ENCODE measurements around the gene ADAT2. TPM values are rescaled to one million over a fixed set of nuclear protein-coding genes. Genes with fewer than 3 reads are reported as not detected.

The ADAT2 gene
- polyA plus RNA-seq, 1 donor from 2014 or later, result 3.3 TPM

DNA sequence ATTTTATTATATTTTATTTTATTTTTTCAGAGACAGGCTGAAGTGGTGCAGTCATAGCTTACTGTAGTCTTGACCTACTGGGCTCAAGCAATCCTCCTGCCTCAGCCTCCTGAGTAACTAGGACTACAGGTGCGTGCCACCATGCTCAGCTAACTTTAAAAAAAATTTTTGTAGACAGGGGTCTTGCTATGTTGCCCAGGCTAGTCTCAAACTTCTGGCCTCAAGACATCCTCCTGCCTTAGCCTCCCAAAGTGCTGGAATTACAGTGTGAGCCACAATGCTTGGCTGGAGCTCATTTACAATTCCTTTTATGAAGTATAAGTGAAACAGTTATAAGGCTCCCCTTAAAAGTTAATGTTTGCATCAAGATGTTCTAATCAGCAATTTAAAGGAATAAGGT is 46.5 kb upstream of the ADAT2 start:
- TF ChIP-seq SMC3 (conservative IDR thresholded peaks at IDR 0.05; ENCODE audit: poor library complexity) (no peak), TAF1 (IDR thresholded peaks at IDR 0.05; ENCODE audit: low read depth) (no peak)
- H3K27ac ChIP-seq (ENCODE audit: low read length), result no peak overlapping the region
- no peaks in the 10 kb centered on the region for H3K27me3 ChIP-seq (ENCODE audit: insufficient read depth, low read depth, low read length)
- H3K4me3 ChIP-seq (ENCODE audit: low read length), result no peak overlapping the region
- no peaks in the 10 kb centered on the region for H3K9me3 ChIP-seq (ENCODE audit: low read length)
- H3K79me2 ChIP-seq (replicated peaks; ENCODE audit: insufficient read depth, low read length), result no peaks in the 10 kb centered on the region
- no peaks in the 10 kb centered on the region for H3K36me3 ChIP-seq (ENCODE audit: insufficient read depth, low read length)
- H4K20me1 ChIP-seq (ENCODE audit: insufficient read depth), result no peaks in the 10 kb centered on the region
- H2AFZ ChIP-seq (ENCODE audit: low read depth, low read length), result no peak overlapping the region
- H3K4me2 ChIP-seq (ENCODE audit: low read length), result no peak overlapping the region
- no peaks in the 10 kb centered on the region for H3K9me2 ChIP-seq (ENCODE audit: insufficient read depth, low read length)
- H3K9ac ChIP-seq (ENCODE audit: low read length), result no peak overlapping the region
- H3F3A ChIP-seq (ENCODE audit: insufficient read depth, low read length, poor library complexity, severe bottlenecking), result no peaks in the 10 kb centered on the region

DNA sequence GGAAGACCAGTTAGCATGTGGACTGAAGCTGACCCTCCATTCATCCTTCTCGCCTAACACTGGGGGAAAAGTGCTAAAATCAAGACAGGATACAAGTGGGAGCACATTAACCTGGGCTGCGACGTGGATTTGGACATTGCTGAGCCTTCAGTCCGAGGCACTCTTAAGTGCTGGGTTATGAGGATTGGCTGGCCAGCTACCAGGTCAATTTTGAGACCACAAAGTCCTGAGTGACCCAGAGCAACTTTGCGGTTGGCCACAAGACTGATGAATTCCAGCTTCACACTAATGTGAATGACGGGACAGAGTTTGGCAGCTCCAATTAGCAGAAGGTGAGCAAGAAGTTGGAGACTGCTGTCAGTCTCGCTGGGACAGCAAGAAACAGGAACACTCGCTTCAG is 40.3 kb upstream of the ADAT2 start:
- Histone ChIP-seq H3F3A (ENCODE audit: insufficient read depth, low read length, poor library complexity, severe bottlenecking) (no peaks in the 10 kb centered on the region), H3K9me3 (ENCODE audit: low read length) (no peaks in the 10 kb centered on the region), H3K36me3 (ENCODE audit: insufficient read depth, low read length) (no peaks in the 10 kb centered on the region), H3K9ac (ENCODE audit: low read length) (no peak overlapping the region), H3K27ac (ENCODE audit: low read length) (no peak overlapping the region), H3K79me2 (replicated peaks; ENCODE audit: insufficient read depth, low read length) (no peaks in the 10 kb centered on the region), H3K4me3 (ENCODE audit: low read length) (no peak overlapping the region), H4K20me1 (ENCODE audit: insufficient read depth) (no peaks in the 10 kb centered on the region), H3K4me2 (ENCODE audit: low read length) (no peak overlapping the region), H3K9me2 (ENCODE audit: insufficient read depth, low read length) (no peaks in the 10 kb centered on the region), H2AFZ (ENCODE audit: low read depth, low read length) (no peak overlapping the region), H3K27me3 (ENCODE audit: insufficient read depth, low read depth, low read length) (no peaks in the 10 kb centered on the region)
- TF ChIP-seq EP300 (conservative IDR thresholded peaks at IDR 0.05; ENCODE audit: poor library complexity, severe bottlenecking) (no peak), EZH2 (IDR thresholded peaks at IDR 0.05; ENCODE audit: borderline replicate concordance, insufficient read depth, low read length, poor library complexity, severe bottlenecking) (no peak), MXI1 (conservative IDR thresholded peaks at IDR 0.05; ENCODE audit: poor library complexity, severe bottlenecking) (no peak), POLR2AphosphoS5 (IDR thresholded peaks at IDR 0.05) (no peak), SMC3 (conservative IDR thresholded peaks at IDR 0.05; ENCODE audit: poor library complexity) (no peak), RAD21 (conservative IDR thresholded peaks at IDR 0.05) (no peak)
- TF ChIP-seq, protein P1, sequence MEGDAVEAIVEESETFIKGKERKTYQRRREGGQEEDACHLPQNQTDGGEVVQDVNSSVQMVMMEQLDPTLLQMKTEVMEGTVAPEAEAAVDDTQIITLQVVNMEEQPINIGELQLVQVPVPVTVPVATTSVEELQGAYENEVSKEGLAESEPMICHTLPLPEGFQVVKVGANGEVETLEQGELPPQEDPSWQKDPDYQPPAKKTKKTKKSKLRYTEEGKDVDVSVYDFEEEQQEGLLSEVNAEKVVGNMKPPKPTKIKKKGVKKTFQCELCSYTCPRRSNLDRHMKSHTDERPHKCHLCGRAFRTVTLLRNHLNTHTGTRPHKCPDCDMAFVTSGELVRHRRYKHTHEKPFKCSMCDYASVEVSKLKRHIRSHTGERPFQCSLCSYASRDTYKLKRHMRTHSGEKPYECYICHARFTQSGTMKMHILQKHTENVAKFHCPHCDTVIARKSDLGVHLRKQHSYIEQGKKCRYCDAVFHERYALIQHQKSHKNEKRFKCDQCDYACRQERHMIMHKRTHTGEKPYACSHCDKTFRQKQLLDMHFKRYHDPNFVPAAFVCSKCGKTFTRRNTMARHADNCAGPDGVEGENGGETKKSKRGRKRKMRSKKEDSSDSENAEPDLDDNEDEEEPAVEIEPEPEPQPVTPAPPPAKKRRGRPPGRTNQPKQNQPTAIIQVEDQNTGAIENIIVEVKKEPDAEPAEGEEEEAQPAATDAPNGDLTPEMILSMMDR (IDR thresholded peaks at IDR 0.05; ENCODE audit: poor library complexity, severe bottlenecking), result no peak
- TF ChIP-seq, protein P2, sequence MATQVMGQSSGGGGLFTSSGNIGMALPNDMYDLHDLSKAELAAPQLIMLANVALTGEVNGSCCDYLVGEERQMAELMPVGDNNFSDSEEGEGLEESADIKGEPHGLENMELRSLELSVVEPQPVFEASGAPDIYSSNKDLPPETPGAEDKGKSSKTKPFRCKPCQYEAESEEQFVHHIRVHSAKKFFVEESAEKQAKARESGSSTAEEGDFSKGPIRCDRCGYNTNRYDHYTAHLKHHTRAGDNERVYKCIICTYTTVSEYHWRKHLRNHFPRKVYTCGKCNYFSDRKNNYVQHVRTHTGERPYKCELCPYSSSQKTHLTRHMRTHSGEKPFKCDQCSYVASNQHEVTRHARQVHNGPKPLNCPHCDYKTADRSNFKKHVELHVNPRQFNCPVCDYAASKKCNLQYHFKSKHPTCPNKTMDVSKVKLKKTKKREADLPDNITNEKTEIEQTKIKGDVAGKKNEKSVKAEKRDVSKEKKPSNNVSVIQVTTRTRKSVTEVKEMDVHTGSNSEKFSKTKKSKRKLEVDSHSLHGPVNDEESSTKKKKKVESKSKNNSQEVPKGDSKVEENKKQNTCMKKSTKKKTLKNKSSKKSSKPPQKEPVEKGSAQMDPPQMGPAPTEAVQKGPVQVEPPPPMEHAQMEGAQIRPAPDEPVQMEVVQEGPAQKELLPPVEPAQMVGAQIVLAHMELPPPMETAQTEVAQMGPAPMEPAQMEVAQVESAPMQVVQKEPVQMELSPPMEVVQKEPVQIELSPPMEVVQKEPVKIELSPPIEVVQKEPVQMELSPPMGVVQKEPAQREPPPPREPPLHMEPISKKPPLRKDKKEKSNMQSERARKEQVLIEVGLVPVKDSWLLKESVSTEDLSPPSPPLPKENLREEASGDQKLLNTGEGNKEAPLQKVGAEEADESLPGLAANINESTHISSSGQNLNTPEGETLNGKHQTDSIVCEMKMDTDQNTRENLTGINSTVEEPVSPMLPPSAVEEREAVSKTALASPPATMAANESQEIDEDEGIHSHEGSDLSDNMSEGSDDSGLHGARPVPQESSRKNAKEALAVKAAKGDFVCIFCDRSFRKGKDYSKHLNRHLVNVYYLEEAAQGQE (IDR thresholded peaks at IDR 0.05; ENCODE audit: borderline replicate concordance), result no peak

DNA sequence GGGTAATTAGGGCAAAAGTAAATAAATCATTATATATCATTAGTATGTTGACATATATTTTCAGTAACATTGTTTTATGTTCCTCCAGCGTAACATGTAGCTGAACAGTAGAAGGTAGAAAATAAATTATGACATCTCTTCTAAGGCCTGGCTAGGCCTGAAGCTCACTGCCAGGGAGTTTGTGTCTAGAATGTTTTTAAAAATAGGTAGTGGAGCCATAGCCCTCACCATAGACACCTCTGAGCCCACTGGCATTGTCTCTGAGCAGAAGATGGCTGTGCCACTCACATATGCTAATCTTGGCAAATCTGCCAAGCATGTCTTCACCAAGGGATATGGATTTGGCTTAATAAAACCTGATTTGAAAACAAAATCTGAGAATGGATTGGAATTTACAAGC is 39.7 kb upstream of the ADAT2 start:
- Histone ChIP-seq H3K4me2 (ENCODE audit: low read length) (no peak overlapping the region), H3K79me2 (replicated peaks; ENCODE audit: insufficient read depth, low read length) (no peaks in the 10 kb centered on the region), H3K9ac (ENCODE audit: low read length) (no peak overlapping the region), H3K9me3 (ENCODE audit: low read length) (no peaks in the 10 kb centered on the region), H3K36me3 (ENCODE audit: insufficient read depth, low read length) (no peaks in the 10 kb centered on the region), H2AFZ (ENCODE audit: low read depth, low read length) (no peak overlapping the region), H3K27me3 (ENCODE audit: insufficient read depth, low read depth, low read length) (no peaks in the 10 kb centered on the region), H3K27ac (ENCODE audit: low read length) (no peak overlapping the region), H3F3A (ENCODE audit: insufficient read depth, low read length, poor library complexity, severe bottlenecking) (no peaks in the 10 kb centered on the region), H3K4me3 (ENCODE audit: low read length) (no peak overlapping the region), H4K20me1 (ENCODE audit: insufficient read depth) (no peaks in the 10 kb centered on the region), H3K9me2 (ENCODE audit: insufficient read depth, low read length) (no peaks in the 10 kb centered on the region)
- TF ChIP-seq EZH2 (IDR thresholded peaks at IDR 0.05; ENCODE audit: borderline replicate concordance, insufficient read depth, low read length, poor library complexity, severe bottlenecking), result no peak
- TF ChIP-seq, protein P1 (IDR thresholded peaks at IDR 0.05; ENCODE audit: poor library complexity, severe bottlenecking), result no peak
- TF ChIP-seq, protein P2 (IDR thresholded peaks at IDR 0.05; ENCODE audit: borderline replicate concordance), result no peak
- no peak for TF ChIP-seq EP300 (conservative IDR thresholded peaks at IDR 0.05; ENCODE audit: poor library complexity, severe bottlenecking)
- no peak for TF ChIP-seq POLR2AphosphoS5 (IDR thresholded peaks at IDR 0.05)
- TF ChIP-seq SMC3 (conservative IDR thresholded peaks at IDR 0.05; ENCODE audit: poor library complexity), result no peak
- TF ChIP-seq RAD21 (conservative IDR thresholded peaks at IDR 0.05), result no peak
- no peak for TF ChIP-seq TAF1 (IDR thresholded peaks at IDR 0.05; ENCODE audit: low read depth)
- TF ChIP-seq MXI1 (conservative IDR thresholded peaks at IDR 0.05; ENCODE audit: poor library complexity, severe bottlenecking), result no peak

Measured in neural cell (in vitro differentiated cells).